WTC11 (cell line): ENCODE measurements around the gene ADAMTS8. TPM values are rescaled to one million over a fixed set of nuclear protein-coding genes. Genes with fewer than 3 reads are reported as not detected.

Experiments used
- ATAC-seq: fragments of 200-7000 bp; cut with Tn5 transposase; 2 replicates; pipeline ENCODE4 v1.10.0; 2021; ENCODE audit warnings: mild to moderate bottlenecking, moderate library complexity
- CTCF ChIA-PET: fragments of 300-600 bp; sonication (Branson Sonifier 250); formaldehyde crosslinking; loops from one replicate; lab custom pipeline; 2021; ENCODE audit warnings: antibody characterized with exemption; lab: Charles Lee
- POLR2A ChIA-PET: fragments of 350-600 bp; sonication (Branson Sonifier 250); formaldehyde crosslinking; loops from one replicate; lab custom pipeline; 2021; ENCODE audit warnings: antibody characterized with exemption; lab: Charles Lee
- DNase-seq: peaks from one replicate; pipeline ENCODE4 v3.0.0; 2021; ENCODE audit warnings: low spot score
- H3K27ac Mint-ChIP-seq: 2 replicates; pipeline ENCODE4 v1.8.0; 2021; ENCODE audit warnings: mixed read lengths
- H3K27me3 Mint-ChIP-seq: 2 replicates; pipeline ENCODE4 v1.8.0; 2021; ENCODE audit warnings: low read depth, mild to moderate bottlenecking, moderate library complexity, mixed read lengths
- H3K36me3 Mint-ChIP-seq: 2 replicates; pipeline ENCODE4 v1.8.0; 2021; ENCODE audit warnings: mixed read lengths
- H3K4me1 Mint-ChIP-seq: 2 replicates; pipeline ENCODE4 v1.8.0; 2022; ENCODE audit warnings: mixed read lengths
- H3K4me3 Mint-ChIP-seq: 2 replicates; pipeline ENCODE4 v1.8.0; 2021; ENCODE audit warnings: mild to moderate bottlenecking, moderate library complexity, mixed read lengths
- H3K9me3 Mint-ChIP-seq: 2 replicates; pipeline ENCODE4 v1.8.0; 2021; ENCODE audit warnings: mixed read lengths
- AFF4 ChIP-seq: sonication (generic); formaldehyde crosslinking; IDR thresholded peaks from 2 replicates; pipeline ENCODE4 v1.8.1; 2023; ENCODE audit warnings: mild to moderate bottlenecking, missing genetic modification reagents, borderline replicate concordance
- ARID4B ChIP-seq: sonication (generic); formaldehyde crosslinking; IDR thresholded peaks from 2 replicates; pipeline ENCODE4 v1.8.0; 2023; ENCODE audit warnings: missing genetic modification reagents, mild to moderate bottlenecking, borderline replicate concordance
- ATF2 ChIP-seq: sonication (generic); formaldehyde crosslinking; IDR thresholded peaks from 2 replicates; pipeline ENCODE4 v1.8.1; 2022; ENCODE audit warnings: low read depth, missing genetic modification reagents, borderline replicate concordance
- CREM ChIP-seq: sonication (generic); formaldehyde crosslinking; IDR thresholded peaks from 2 replicates; pipeline ENCODE4 v1.8.1; 2022; ENCODE audit warnings: mild to moderate bottlenecking, missing genetic modification reagents, moderate library complexity
- MLX ChIP-seq: sonication (generic); formaldehyde crosslinking; IDR thresholded peaks from 2 replicates; pipeline ENCODE4 v1.8.1; 2023; ENCODE audit warnings: mild to moderate bottlenecking, missing genetic modification reagents, moderate library complexity
- MYBL2 ChIP-seq: sonication (generic); formaldehyde crosslinking; IDR thresholded peaks from 2 replicates; pipeline ENCODE4 v1.8.1; 2023; ENCODE audit warnings: mild to moderate bottlenecking, moderate library complexity, missing genetic modification reagents
- NR3C1 ChIP-seq: sonication (generic); formaldehyde crosslinking; conservative IDR thresholded peaks from 2 replicates; pipeline ENCODE4 v1.8.1; 2023; ENCODE audit warnings: low read depth, mild to moderate bottlenecking, missing genetic modification reagents
- PREB ChIP-seq: sonication (generic); formaldehyde crosslinking; IDR thresholded peaks from 2 replicates; pipeline ENCODE4 v1.8.1; 2022; ENCODE audit warnings: mild to moderate bottlenecking, missing genetic modification reagents, moderate library complexity, borderline replicate concordance
- PRRX2 ChIP-seq: fragments of 250-450 bp; sonication (Bioruptor Pico); IDR thresholded peaks from 2 replicates; pipeline ENCODE4 v1.8.0; 2021; ENCODE audit warnings: mild to moderate bottlenecking
- SMAD3 ChIP-seq: sonication (generic); formaldehyde crosslinking; IDR thresholded peaks from 2 replicates; pipeline ENCODE4 v1.8.0; 2022; ENCODE audit warnings: missing genetic modification reagents, mild to moderate bottlenecking, borderline replicate concordance
- TP53 ChIP-seq: sonication (generic); formaldehyde crosslinking; IDR thresholded peaks from 2 replicates; pipeline ENCODE4 v1.8.1; 2023; ENCODE audit warnings: mild to moderate bottlenecking, missing genetic modification reagents
- USF1 ChIP-seq: sonication (generic); formaldehyde crosslinking; IDR thresholded peaks from 2 replicates; pipeline ENCODE4 v1.8.0; 2022; ENCODE audit warnings: mild to moderate bottlenecking, missing genetic modification reagents
- USF2 ChIP-seq: sonication (generic); formaldehyde crosslinking; IDR thresholded peaks from 2 replicates; pipeline ENCODE4 v1.8.1; 2023; ENCODE audit warnings: mild to moderate bottlenecking, missing genetic modification reagents, moderate library complexity
- ZNF138 ChIP-seq: sonication (generic); formaldehyde crosslinking; conservative IDR thresholded peaks from 2 replicates; pipeline ENCODE4 v1.8.1; 2022; ENCODE audit warnings: mild to moderate bottlenecking, moderate library complexity, missing genetic modification reagents
- ZNF219 ChIP-seq: sonication (generic); formaldehyde crosslinking; IDR thresholded peaks from 2 replicates; pipeline ENCODE4 v1.8.0; 2023; ENCODE audit warnings: missing genetic modification reagents, mild to moderate bottlenecking, borderline replicate concordance
- ZNF281 ChIP-seq: sonication (generic); formaldehyde crosslinking; IDR thresholded peaks from 2 replicates; pipeline ENCODE4 v1.8.0; 2023; ENCODE audit warnings: mild to moderate bottlenecking, missing genetic modification reagents
- ZNF423 ChIP-seq: fragments of 250-450 bp; sonication (Bioruptor Pico); IDR thresholded peaks from 2 replicates; pipeline ENCODE4 v2.1.2; 2022; ENCODE audit warnings: mild to moderate bottlenecking, moderate library complexity
- total RNA-seq: library from RNA; stranded (reverse); gene quantifications from 3 replicates; pipeline ENCODE4 v1.2.3, GENCODE V29; 2021

Gene ADAMTS8
- total RNA-seq, 1 experiment from 2014 or later: 9.9 TPM

- no peak for TF ChIP-seq PREB
- peak; percentile 13; the same call in 1 of the 2 replicates for TF ChIP-seq SMAD3 (CRISPR knock-in tag)
- no peak for TF ChIP-seq AFF4 (CRISPR knock-in tag)
These were observed 24.4 kb downstream of the ADAMTS8 start (continued) for GRCh38 chr11:130403967-130404366.

- no peak for DNase-seq
- H3K9me3 Mint-ChIP-seq: no peaks in the 10 kb centered on the region
- peaks cover 9% of the 10 kb centered on the region; the same call in 1 of the 2 replicates for H3K36me3 Mint-ChIP-seq
- ATAC-seq: peak; percentile 50
- H3K27me3 Mint-ChIP-seq: peaks cover 9% of the 10 kb centered on the region
- peaks cover 79% of the 10 kb centered on the region for H3K4me1 Mint-ChIP-seq
- H3K4me3 Mint-ChIP-seq: no peak overlapping the region
- CTCF ChIA-PET: interaction anchor here (0.9 to 2.0 kb wide), 8 partner anchors 8 to 190 kb away, joined by 3 to 6 read pairs (median 4); partner anchors contain the start of gene ADAMTS8
- peak overlapping the region; percentile 96 for H3K27ac Mint-ChIP-seq
- POLR2A ChIA-PET: interaction anchor here (0.7 kb wide), 1 partner anchor 24 kb away, joined by 4 read pairs; no protein-coding TSS in a partner anchor
- TF ChIP-seq TP53 (CRISPR knock-in tag) (no peak), NR3C1 (CRISPR knock-in tag) (0 out of 2 replicates have a peak, but pooled peaks have one; percentile 14), ZNF281 (CRISPR knock-in tag) (no peak), PRRX2 (CRISPR knock-in tag) (no peak), MLX (CRISPR knock-in tag) (no peak), CREM (CRISPR knock-in tag) (no peak), ZNF219 (CRISPR knock-in tag) (no peak), MYBL2 (CRISPR knock-in tag) (no peak), USF2 (CRISPR knock-in tag) (no peak), ARID4B (CRISPR knock-in tag) (no peak), ZNF423 (CRISPR knock-in tag) (no peak), ATF2 (CRISPR knock-in tag) (no peak), ZNF138 (CRISPR knock-in tag) (0 out of 2 replicates have a peak, but pooled peaks have one; percentile 27), USF1 (CRISPR knock-in tag) (no peak)
These were observed 25.1 kb downstream of the ADAMTS8 start for GRCh38 chr11:130403271-130403804.
